ENCODE results near the gene FRMD4A.
"Not testable (repeated sequence)": the region's sequence is repeated elsewhere in the genome, so short reads cannot be mapped to it uniquely, and the experiment has no call there.

FRMD4A gene

GRCh38 chr10:13871011-13871410, 459.7 kb downstream of the FRMD4A start:
- no peak for DNase-seq
- no peak overlapping the region for H3K27ac Mint-ChIP-seq

DNA sequence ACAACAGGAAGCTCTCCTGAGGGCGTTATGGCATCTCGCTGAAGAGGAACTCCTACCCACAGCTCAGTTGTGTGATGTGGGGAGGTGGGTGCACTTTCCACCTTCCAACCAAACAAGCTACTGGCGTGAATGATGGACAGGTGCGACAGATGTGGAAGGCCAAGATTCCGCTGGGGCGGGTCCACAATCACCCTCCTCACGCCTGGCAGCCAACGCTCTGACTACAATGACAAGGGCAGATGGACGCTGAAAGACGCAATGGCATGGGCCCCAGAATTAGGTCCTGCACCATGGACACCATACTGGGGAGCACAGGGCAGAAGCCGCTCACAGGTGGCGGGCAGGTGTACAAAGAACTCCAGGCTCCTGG, 461.4 kb downstream of the FRMD4A start:
- Mint-ChIP-seq H3K4me1 (ENCODE audit: low read depth) (peaks cover 9% of the 10 kb centered on the region), H3K4me3 (no peak overlapping the region), H3K9me3 (no peaks in the 10 kb centered on the region), H3K27me3 (no peaks in the 10 kb centered on the region), H3K36me3 (ENCODE audit: low read depth) (no peaks in the 10 kb centered on the region), H3K27ac (no peak overlapping the region)
- DNase-seq = no peak

More at GRCh38 chr10:13871011-13871410, 459.7 kb downstream of the FRMD4A start:
- no peaks in the 10 kb centered on the region for H3K36me3 Mint-ChIP-seq (ENCODE audit: low read depth)
- H3K27me3 Mint-ChIP-seq = no peaks in the 10 kb centered on the region
- H3K4me3 Mint-ChIP-seq = no peak overlapping the region
- H3K4me1 Mint-ChIP-seq (ENCODE audit: low read depth) = peaks cover 9% of the 10 kb centered on the region
- H3K9me3 Mint-ChIP-seq = no peaks in the 10 kb centered on the region

GRCh38 chr10:13868528-13869294, 462.0 kb downstream of the FRMD4A start:
- H3K27ac Mint-ChIP-seq = no peak overlapping the region
- H3K4me3 Mint-ChIP-seq = no peak overlapping the region
- no peaks in the 10 kb centered on the region for H3K27me3 Mint-ChIP-seq
- no peak for DNase-seq
- no peaks in the 10 kb centered on the region for H3K9me3 Mint-ChIP-seq
- H3K4me1 Mint-ChIP-seq (ENCODE audit: low read depth) = peaks cover 9% of the 10 kb centered on the region
- H3K36me3 Mint-ChIP-seq (ENCODE audit: low read depth) = no peaks in the 10 kb centered on the region

DNA sequence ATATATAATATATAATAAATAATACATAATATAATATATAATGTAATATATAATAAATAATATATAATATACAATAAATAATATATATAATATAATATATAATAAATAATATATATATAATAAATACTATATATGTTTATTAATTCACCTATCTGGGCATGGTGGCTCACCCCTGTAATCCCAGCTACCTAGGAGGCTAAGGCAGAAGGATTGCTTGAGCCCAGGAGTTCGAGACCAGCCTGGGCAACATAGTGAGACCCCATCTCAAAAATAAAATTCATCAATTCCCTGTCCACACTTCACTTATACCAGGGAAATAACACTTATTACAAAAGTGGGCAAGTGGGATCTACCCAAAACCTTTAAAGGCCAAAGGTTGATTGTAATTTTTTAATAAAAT, 462.9 kb downstream of the FRMD4A start:
- peaks cover 10% of the 10 kb centered on the region for H3K4me1 Mint-ChIP-seq (ENCODE audit: low read depth)
- no peaks in the 10 kb centered on the region for H3K9me3 Mint-ChIP-seq

GRCh38 chr10:13865758-13866491, 464.8 kb downstream of the FRMD4A start:
- H3K27me3 Mint-ChIP-seq = no peaks in the 10 kb centered on the region

More for the DNA sequence above, 462.9 kb downstream of the FRMD4A start:
- Mint-ChIP-seq H3K36me3 (ENCODE audit: low read depth) (no peaks in the 10 kb centered on the region), H3K4me3 (no peak overlapping the region), H3K27me3 (no peaks in the 10 kb centered on the region), H3K27ac (no peak overlapping the region)
- DNase-seq = no peak

DNA sequence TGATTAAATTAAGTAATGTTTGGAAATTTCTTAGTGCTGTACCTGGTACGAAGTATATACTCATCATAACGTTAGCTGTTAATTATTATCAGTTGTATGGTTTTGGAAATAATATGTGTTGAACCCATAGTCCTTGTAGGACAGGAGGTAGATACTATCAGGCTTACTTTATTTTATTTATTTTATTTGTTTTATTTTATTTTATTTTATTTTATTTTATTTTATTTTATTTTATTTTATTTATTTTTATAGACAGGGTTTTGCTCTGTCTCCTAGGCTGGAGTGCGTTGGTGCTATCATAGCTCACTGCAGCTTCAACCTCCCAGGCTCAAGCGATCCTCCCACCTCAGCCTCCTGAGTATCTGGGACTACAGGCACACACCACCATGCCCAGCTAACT, 465.5 kb downstream of the FRMD4A start:
- not testable (repeated sequence) for H3K36me3 Mint-ChIP-seq (ENCODE audit: low read depth); H3K27ac Mint-ChIP-seq; H3K9me3 Mint-ChIP-seq; H3K27me3 Mint-ChIP-seq; H3K4me3 Mint-ChIP-seq; DNase-seq
- H3K4me1 Mint-ChIP-seq (ENCODE audit: low read depth) = peaks cover 17% of the 10 kb centered on the region

More at GRCh38 chr10:13865758-13866491, 464.8 kb downstream of the FRMD4A start:
- DNase-seq = no peak
- Mint-ChIP-seq H3K4me1 (ENCODE audit: low read depth) (peaks cover 17% of the 10 kb centered on the region), H3K36me3 (ENCODE audit: low read depth) (no peaks in the 10 kb centered on the region), H3K27ac (no peak overlapping the region), H3K4me3 (no peak overlapping the region), H3K9me3 (no peaks in the 10 kb centered on the region)

DNA sequence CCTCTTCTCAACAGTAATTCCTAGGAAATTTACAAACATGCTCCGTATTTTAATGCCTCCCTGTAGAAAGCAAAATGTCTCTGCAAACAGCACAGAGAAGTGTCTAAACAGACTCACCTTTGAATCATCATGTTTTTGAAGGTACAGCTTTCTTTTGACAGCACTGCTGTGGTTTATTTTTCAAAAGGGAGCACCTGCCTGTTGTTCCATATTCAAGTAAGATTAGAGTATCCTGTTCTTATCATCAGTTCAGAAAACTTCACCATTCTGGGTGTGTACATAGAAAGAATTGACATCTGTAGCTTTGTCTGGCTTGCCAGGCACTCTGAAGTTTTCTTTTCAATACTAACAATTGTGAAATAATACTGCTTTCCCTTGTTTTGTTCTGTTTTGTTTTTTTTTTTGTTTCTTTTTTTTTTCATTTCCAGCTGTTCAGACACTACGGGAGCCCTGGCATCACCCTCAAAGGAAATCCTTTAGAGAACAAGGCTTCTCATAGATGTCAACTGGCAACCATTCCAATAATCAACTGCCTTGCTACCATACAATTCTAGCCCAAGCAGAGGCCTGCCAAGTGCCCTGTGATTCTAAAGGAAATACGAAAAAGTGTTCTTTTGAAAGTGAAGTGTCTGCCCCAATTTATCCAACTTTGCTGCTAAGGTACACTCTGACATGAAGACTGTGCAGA, 468.0 kb downstream of the FRMD4A start:
- Mint-ChIP-seq H3K9me3 (no peaks in the 10 kb centered on the region), H3K27ac (no peak overlapping the region), H3K36me3 (ENCODE audit: low read depth) (no peaks in the 10 kb centered on the region), H3K4me3 (no peak overlapping the region), H3K27me3 (no peaks in the 10 kb centered on the region), H3K4me1 (ENCODE audit: low read depth) (peaks cover 13% of the 10 kb centered on the region)
- no peak for DNase-seq

DNA sequence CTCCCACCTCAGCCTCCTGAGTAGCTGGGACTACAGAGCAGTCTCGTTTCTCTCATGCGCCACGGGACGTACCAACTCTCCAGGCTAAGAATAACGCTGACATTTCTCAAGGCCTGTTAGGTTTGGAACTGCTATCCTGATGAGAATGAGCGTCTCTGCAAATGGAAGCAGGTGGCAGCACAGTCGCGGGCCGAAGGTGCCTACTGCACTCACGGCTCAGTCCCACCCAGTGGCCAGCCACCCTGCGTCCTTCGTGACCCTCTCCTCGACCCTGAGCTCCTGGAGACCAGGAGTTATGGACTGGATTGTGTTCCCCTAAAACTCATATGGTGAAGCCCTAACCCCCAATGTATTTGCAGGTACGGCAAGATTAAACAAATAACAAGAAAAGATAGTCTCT, 469.8 kb downstream of the FRMD4A start:
- H3K27ac Mint-ChIP-seq = no peak overlapping the region
- H3K27me3 Mint-ChIP-seq = no peaks in the 10 kb centered on the region
- H3K36me3 Mint-ChIP-seq (ENCODE audit: low read depth) = no peaks in the 10 kb centered on the region
- no peaks in the 10 kb centered on the region for H3K9me3 Mint-ChIP-seq
- no peak overlapping the region for H3K4me3 Mint-ChIP-seq
- DNase-seq = no peak
- peaks cover 13% of the 10 kb centered on the region for H3K4me1 Mint-ChIP-seq (ENCODE audit: low read depth)

DNA sequence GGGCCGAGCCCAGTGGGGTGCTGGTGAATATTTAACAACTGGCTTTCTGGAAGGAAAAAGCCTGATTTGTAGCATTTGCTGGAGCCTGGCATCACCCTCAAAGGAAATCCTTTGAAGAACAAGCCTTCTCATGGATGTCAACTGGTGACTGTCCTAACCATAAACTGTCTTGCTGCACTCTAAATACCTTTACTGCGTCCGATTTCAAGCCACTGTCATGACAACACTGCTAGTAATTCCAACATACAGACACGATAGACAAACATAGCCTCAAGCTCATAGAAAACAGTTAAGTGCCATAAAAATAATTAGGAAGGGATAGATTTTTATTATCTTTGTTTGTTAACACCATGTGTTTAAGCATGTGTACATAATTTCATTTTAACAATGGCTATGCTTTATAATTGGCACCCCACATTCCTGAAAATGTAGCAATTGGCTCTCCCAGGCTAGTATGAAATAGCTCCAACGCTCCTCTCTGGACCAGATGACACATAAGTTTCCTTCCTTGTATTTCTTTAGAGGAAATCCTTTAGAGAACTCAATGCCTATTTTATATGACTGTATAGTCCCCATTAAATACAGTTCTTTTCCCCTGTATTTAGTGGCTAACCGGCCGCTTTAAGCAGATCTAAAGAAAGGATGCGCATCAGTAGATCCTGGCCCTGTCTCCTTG, 470.6 kb downstream of the FRMD4A start:
- Mint-ChIP-seq H3K27me3 (no peaks in the 10 kb centered on the region), H3K27ac (no peak overlapping the region), H3K9me3 (no peaks in the 10 kb centered on the region), H3K4me3 (no peak overlapping the region), H3K4me1 (ENCODE audit: low read depth) (peaks cover 13% of the 10 kb centered on the region), H3K36me3 (ENCODE audit: low read depth) (no peaks in the 10 kb centered on the region)
- no peak for DNase-seq

DNA sequence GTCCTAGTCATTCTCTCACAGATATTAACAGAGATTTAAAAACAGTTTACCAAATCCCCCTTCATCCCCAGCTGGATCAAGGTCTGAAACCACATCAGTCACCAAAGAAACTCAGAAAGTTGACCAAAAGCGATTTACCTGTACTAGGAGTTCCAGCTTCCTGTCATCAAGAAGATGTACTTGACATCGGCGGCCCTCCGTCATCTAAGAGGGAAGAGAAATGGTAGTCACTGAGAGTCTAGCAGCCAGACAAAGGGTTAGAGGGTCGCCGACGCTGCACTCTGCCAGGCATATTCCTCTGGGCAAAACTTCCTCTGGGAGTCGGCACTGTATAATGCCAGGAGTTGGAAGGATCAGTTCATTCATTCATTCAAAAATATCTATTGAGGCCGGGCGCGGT, 472.0 kb downstream of the FRMD4A start:
- no peaks in the 10 kb centered on the region for H3K36me3 Mint-ChIP-seq (ENCODE audit: low read depth)

GRCh38 chr10:13857451-13857850, 473.3 kb downstream of the FRMD4A start:
- Mint-ChIP-seq H3K4me1 (ENCODE audit: low read depth) (peaks cover 14% of the 10 kb centered on the region), H3K27me3 (peaks cover 6% of the 10 kb centered on the region), H3K27ac (no peak overlapping the region), H3K9me3 (no peaks in the 10 kb centered on the region), H3K36me3 (ENCODE audit: low read depth) (no peaks in the 10 kb centered on the region), H3K4me3 (no peak overlapping the region)
- no peak for DNase-seq

More for the DNA sequence above, 472.0 kb downstream of the FRMD4A start:
- Mint-ChIP-seq H3K4me1 (ENCODE audit: low read depth) (peaks cover 17% of the 10 kb centered on the region), H3K4me3 (no peak overlapping the region), H3K27ac (no peak overlapping the region), H3K27me3 (no peaks in the 10 kb centered on the region), H3K9me3 (no peaks in the 10 kb centered on the region)
- no peak for DNase-seq

DNA sequence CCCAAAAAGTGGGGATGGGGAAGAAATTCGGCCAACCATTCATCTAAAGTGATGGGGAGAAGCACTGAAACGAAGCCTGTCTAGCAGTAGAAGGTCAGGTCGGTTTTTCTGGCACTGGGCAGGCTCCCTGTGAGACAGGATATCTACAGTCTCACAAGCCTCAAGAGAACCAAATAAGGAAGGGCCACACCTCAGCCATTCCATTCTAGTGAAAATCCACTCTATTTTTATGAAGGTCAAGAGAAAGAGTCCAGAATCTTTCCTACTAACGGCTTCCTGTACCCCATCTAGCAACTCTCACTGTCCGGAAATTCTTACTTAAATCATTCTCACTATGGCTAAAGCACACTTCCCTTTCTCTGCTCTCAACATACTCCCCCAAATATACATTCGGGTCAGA, 476.9 kb downstream of the FRMD4A start:
- DNase-seq = no peak
- Mint-ChIP-seq H3K4me3 (no peak overlapping the region), H3K27ac (no peak overlapping the region), H3K36me3 (ENCODE audit: low read depth) (no peaks in the 10 kb centered on the region), H3K9me3 (no peaks in the 10 kb centered on the region), H3K27me3 (peaks cover 6% of the 10 kb centered on the region), H3K4me1 (ENCODE audit: low read depth) (peaks cover 7% of the 10 kb centered on the region)

DNA sequence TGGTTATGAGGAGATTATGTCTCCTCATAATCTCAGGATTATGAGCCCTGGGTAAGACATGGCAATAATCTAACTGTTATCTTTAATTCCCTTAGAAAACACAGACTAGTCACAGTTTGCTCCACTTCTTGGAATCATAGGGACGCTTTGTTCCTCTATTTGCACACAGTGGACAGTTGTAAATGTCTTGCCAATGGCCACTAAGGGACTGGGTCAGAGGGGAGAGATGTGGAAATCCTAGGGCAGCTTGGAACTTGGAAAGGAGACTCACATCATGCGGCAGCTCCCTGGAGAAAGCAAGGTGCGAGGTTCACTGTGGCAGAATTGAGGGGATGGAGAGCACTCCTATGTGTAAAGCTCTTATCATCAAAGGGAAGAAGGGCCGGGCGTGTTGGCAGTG, 477.9 kb downstream of the FRMD4A start:
- no peak for DNase-seq
- H3K27me3 Mint-ChIP-seq = peaks cover 10% of the 10 kb centered on the region
- H3K36me3 Mint-ChIP-seq (ENCODE audit: low read depth) = no peaks in the 10 kb centered on the region
- H3K27ac Mint-ChIP-seq = no peak overlapping the region
- H3K4me3 Mint-ChIP-seq = no peak overlapping the region
- H3K9me3 Mint-ChIP-seq = no peaks in the 10 kb centered on the region
- H3K4me1 Mint-ChIP-seq (ENCODE audit: low read depth) = peaks cover 11% of the 10 kb centered on the region

GRCh38 chr10:13851906-13852305, 478.8 kb downstream of the FRMD4A start:
- H3K27ac Mint-ChIP-seq = no peak overlapping the region
- H3K36me3 Mint-ChIP-seq (ENCODE audit: low read depth) = no peaks in the 10 kb centered on the region
- H3K4me1 Mint-ChIP-seq (ENCODE audit: low read depth) = peaks cover 19% of the 10 kb centered on the region
- no peaks in the 10 kb centered on the region for H3K9me3 Mint-ChIP-seq
- peaks cover 17% of the 10 kb centered on the region for H3K27me3 Mint-ChIP-seq
- no peak for DNase-seq
- no peak overlapping the region for H3K4me3 Mint-ChIP-seq

Data from activated T-cell treated with anti-CD3 and anti-CD28 coated beads, Interleukin-2, amount 50 U/mL, for 24 hours (primary cell).